GM12892 (cell line): Measurements from ENCODE around the gene AKR7A2.

ENCODE experiments used
- POLR2A ChIP-seq: IDR thresholded peaks from 2 replicates; pipeline ENCODE4 v1.6.1; 2011; ENCODE audit warnings: low read depth, low read length, control low read depth
- POLR2AphosphoS5 ChIP-seq: IDR thresholded peaks from 2 replicates; pipeline ENCODE4 v1.6.1; 2011; ENCODE audit warnings: low read depth, low read length, control low read depth

DNA sequence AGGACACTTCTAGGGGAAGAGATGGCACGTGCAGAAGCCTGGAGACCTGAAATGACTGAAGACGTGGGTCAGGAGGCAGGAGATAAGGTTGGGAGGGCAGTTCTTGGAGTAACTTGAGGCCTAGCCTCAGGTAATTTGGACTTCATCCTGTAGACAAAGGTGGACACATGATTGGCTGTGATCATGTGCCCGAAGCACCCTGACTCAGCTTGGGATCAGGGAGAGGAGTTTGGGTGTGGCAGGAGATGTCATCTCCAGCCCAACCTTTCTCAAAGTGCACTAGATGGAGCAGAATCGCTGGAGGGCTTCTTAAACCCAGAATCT is 1.7 kb upstream of the AKR7A2 start:
- TF ChIP-seq POLR2AphosphoS5 (no peak), POLR2A (no peak)
